ENCODE results near the gene CEND1. TPM values are rescaled to one million over a fixed set of nuclear protein-coding genes. Genes with fewer than 3 reads are reported as not detected.
A peak's percentile ranks its signal among the peaks of the same experiment; 100 is the strongest.

Gene CEND1
- total and polyA plus RNA-seq, 2 of the 13 experiments (the other 11 are each of a cell fraction or from before 2014, with no cell fraction given) = not detected

- TF ChIP-seq GMEB1 (CRISPR knock-in tag; IDR thresholded peaks at IDR 0.05; ENCODE audit: borderline replicate concordance) = no peak; the same call in 1 of the 2 replicates
- TF ChIP-seq ZNF609 (CRISPR knock-in tag; IDR thresholded peaks at IDR 0.05; ENCODE audit: borderline replicate concordance) = 0 out of 2 replicates have a peak, but pooled peaks have one; percentile 22
- no peak for TF ChIP-seq ZNF839 (CRISPR knock-in tag; IDR thresholded peaks at IDR 0.05; ENCODE audit: borderline replicate concordance)
- TF ChIP-seq MAFK (conservative IDR thresholded peaks at IDR 0.05 in 1 of 2, IDR thresholded peaks at IDR 0.05 in 1 of 2; ENCODE audit: low read length in 2 of 2) = no peak
- no peak for TF ChIP-seq PLRG1 (conservative IDR thresholded peaks at IDR 0.05)
- TF ChIP-seq ZNF556 (CRISPR knock-in tag; IDR thresholded peaks at IDR 0.05; ENCODE audit: borderline replicate concordance) = peak; percentile 14; the same call in 1 of the 2 replicates
- TF ChIP-seq PHF21A (CRISPR knock-in tag; IDR thresholded peaks at IDR 0.05) = 0 out of 2 replicates have a peak, but pooled peaks have one; percentile 15
- TF ChIP-seq ZSCAN25 (CRISPR knock-in tag; IDR thresholded peaks at IDR 0.05) = 0 out of 2 replicates have a peak, but pooled peaks have one; percentile 34
- TF ChIP-seq RAD21 (CRISPR knock-in tag; IDR thresholded peaks at IDR 0.05) = peak; percentile 52
- TF ChIP-seq ZNF121 (CRISPR knock-in tag; IDR thresholded peaks at IDR 0.05) = no peak
- no peak for TF ChIP-seq ZNF784 (CRISPR knock-in tag; IDR thresholded peaks at IDR 0.05; ENCODE audit: borderline replicate concordance)
- no peak for TF ChIP-seq RNF219 (CRISPR knock-in tag; IDR thresholded peaks at IDR 0.05)
- TF ChIP-seq ZNF383 (CRISPR knock-in tag; IDR thresholded peaks at IDR 0.05; ENCODE audit: borderline replicate concordance) = 0 out of 2 replicates have a peak, but pooled peaks have one; percentile 8
- no peak for TF ChIP-seq ZNF552 (CRISPR knock-in tag; IDR thresholded peaks at IDR 0.05; ENCODE audit: borderline replicate concordance)
- no peak for TF ChIP-seq ZNF737 (CRISPR knock-in tag; IDR thresholded peaks at IDR 0.05; ENCODE audit: borderline replicate concordance)
- TF ChIP-seq POLR2A (IDR thresholded peaks at IDR 0.05; ENCODE audit: insufficient read depth in 1 of 2, low read depth in 2 of 2, low read length in 2 of 2) = no peak
- TF ChIP-seq KDM5A (IDR thresholded peaks at IDR 0.05; ENCODE audit: borderline replicate concordance, low read length) = no peak
- TF ChIP-seq MYPOP (CRISPR knock-in tag; IDR thresholded peaks at IDR 0.05) = no peak
Observed at GRCh38 chr11:776561-777287, 13.2 kb downstream of the CEND1 start (continued).

Measured in HepG2 (cell line).